ENCODE results near the gene SIRPB2. TPM values are rescaled to one million over a fixed set of nuclear protein-coding genes. Genes with fewer than 3 reads are reported as not detected.
A peak's percentile ranks its signal among the peaks of the same experiment; 100 is the strongest.

The SIRPB2 gene
- total and polyA plus RNA-seq, 12 donors, result 0.23 to 7.3 (median 1.2) TPM

DNA sequence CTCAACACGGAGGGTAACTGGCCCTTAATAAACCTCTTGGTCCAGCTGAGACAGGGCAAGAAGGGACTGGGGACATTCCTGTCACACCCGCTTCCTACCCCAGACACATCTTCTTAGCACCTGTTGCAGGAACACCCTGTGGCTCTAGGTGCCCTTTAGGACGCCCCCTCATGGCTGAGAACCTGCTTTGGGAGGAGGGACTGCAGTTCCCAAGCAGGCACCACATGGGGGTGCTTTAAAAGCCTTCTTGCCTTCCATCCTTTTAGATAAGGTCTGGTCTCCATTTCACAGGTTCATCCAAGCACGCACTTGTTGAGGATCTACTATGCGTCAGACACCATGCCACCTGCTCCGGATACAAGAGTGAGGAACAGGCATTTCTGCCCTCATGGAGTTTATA, 51.2 kb downstream of the SIRPB2 start:
- Histone ChIP-seq H3K36me3 (peaks cover 0 to 64% (median 34%) of the 10 kb centered on the region in 9 donors), H3K9me3 (no peaks in the 10 kb centered on the region), H3K4me1 (peaks cover 0 to 12% (median 0%) of the 10 kb centered on the region in 9 donors), H3K27me3 (no peaks in the 10 kb centered on the region), H3K4me3 (no peak overlapping the region), H3K27ac (no peak overlapping the region)
- ATAC-seq (no peak), DNase-seq (no peak)
- TF ChIP-seq, protein P1, sequence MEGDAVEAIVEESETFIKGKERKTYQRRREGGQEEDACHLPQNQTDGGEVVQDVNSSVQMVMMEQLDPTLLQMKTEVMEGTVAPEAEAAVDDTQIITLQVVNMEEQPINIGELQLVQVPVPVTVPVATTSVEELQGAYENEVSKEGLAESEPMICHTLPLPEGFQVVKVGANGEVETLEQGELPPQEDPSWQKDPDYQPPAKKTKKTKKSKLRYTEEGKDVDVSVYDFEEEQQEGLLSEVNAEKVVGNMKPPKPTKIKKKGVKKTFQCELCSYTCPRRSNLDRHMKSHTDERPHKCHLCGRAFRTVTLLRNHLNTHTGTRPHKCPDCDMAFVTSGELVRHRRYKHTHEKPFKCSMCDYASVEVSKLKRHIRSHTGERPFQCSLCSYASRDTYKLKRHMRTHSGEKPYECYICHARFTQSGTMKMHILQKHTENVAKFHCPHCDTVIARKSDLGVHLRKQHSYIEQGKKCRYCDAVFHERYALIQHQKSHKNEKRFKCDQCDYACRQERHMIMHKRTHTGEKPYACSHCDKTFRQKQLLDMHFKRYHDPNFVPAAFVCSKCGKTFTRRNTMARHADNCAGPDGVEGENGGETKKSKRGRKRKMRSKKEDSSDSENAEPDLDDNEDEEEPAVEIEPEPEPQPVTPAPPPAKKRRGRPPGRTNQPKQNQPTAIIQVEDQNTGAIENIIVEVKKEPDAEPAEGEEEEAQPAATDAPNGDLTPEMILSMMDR (IDR thresholded peaks at IDR 0.05), result peak in 1 of 9 donors; percentile 21
- WGBS, 2 donors, result 77 to 79% methylated on average over 6 of the region's 6 CpGs
- intact Hi-C loops (cut with DNase I), result loop anchor here in 1 of 10 donors (2.0 kb wide), 1 partner anchor 127 kb away; no protein-coding TSS in a partner anchor

- intact Hi-C loops (cut with DNase I), result loop anchor here in 2 of 10 donors (5.0 kb wide), 1 partner anchor 126 kb away; no protein-coding TSS in a partner anchor
- Histone ChIP-seq H3K4me1 (peaks cover 0 to 24% (median 0%) of the 10 kb centered on the region in 9 donors), H3K36me3 (peaks cover 0 to 53% (median 18%) of the 10 kb centered on the region in 9 donors), H3K27me3 (no peaks in the 10 kb centered on the region), H3K27ac (no peak overlapping the region), H3K4me3 (no peak overlapping the region), H3K9me3 (no peaks in the 10 kb centered on the region)
- 54 to 56% methylated on average over 1 of the region's 1 CpG for WGBS, 2 donors
- DNase-seq, result no peak
- no peak for ATAC-seq
- TF ChIP-seq, protein P1 (IDR thresholded peaks at IDR 0.05), result no peak
Observed at GRCh38 chr20:1438361-1438760, 52.9 kb downstream of the SIRPB2 start.

- H3K4me1 ChIP-seq, result peaks cover 0 to 24% (median 0%) of the 10 kb centered on the region in 9 donors
- H3K27ac ChIP-seq, result no peak overlapping the region
- TF ChIP-seq, protein P1 (IDR thresholded peaks at IDR 0.05), result peak; percentile 65 to 91 (median 85)
- no peaks in the 10 kb centered on the region for H3K27me3 ChIP-seq
- peaks cover 0 to 43% (median 10%) of the 10 kb centered on the region in 9 donors for H3K36me3 ChIP-seq
- intact Hi-C loops (cut with DNase I), result loop anchor here in 9 of 10 donors (1.0 to 5.0 kb wide), 4 partner anchors 123 to 125 kb away; no protein-coding TSS in a partner anchor
- 32 to 33% methylated on average over 5 of the region's 5 CpGs for WGBS, 2 donors
- ATAC-seq (peak in 6 of 8 donors; percentile 57 to 80 (median 72)), DNase-seq (peak; percentile 72 to 76)
- no peak overlapping the region for H3K4me3 ChIP-seq
- no peaks in the 10 kb centered on the region for H3K9me3 ChIP-seq
Observed at GRCh38 chr20:1437235-1437904, 53.9 kb downstream of the SIRPB2 start.

GRCh38 chr20:1436263-1436662, 55.0 kb downstream of the SIRPB2 start:
- H3K36me3 ChIP-seq, result peaks cover 0 to 32% (median 0%) of the 10 kb centered on the region in 9 donors
- 91 to 93% methylated on average over 8 of the region's 8 CpGs for WGBS, 2 donors
- TF ChIP-seq, protein P1 (IDR thresholded peaks at IDR 0.05), result no peak
- no peak for DNase-seq
- intact Hi-C loops (cut with DNase I), result loop anchor here in 3 of 10 donors (2.0 to 5.0 kb wide), 2 partner anchors 123 to 124 kb away; no protein-coding TSS in a partner anchor
- peaks cover 0 to 24% (median 0%) of the 10 kb centered on the region in 9 donors for H3K4me1 ChIP-seq
- no peak for ATAC-seq
- no peak overlapping the region for H3K4me3 ChIP-seq
- no peak overlapping the region for H3K27ac ChIP-seq
- peaks cover 0 to 6% (median 0%) of the 10 kb centered on the region in 7 donors for H3K27me3 ChIP-seq
- no peaks in the 10 kb centered on the region for H3K9me3 ChIP-seq

Data from heart right ventricle (tissue), 16 donors.